GM18526 (cell line): ENCODE data around the gene PATJ.

Experiments
- POLR2A ChIP-seq: IDR thresholded peaks from 3 replicates; pipeline ENCODE4 v1.6.1; 2011; ENCODE audit not compliant: insufficient read length; ENCODE audit errors: extremely low read depth

Gene PATJ

DNA sequence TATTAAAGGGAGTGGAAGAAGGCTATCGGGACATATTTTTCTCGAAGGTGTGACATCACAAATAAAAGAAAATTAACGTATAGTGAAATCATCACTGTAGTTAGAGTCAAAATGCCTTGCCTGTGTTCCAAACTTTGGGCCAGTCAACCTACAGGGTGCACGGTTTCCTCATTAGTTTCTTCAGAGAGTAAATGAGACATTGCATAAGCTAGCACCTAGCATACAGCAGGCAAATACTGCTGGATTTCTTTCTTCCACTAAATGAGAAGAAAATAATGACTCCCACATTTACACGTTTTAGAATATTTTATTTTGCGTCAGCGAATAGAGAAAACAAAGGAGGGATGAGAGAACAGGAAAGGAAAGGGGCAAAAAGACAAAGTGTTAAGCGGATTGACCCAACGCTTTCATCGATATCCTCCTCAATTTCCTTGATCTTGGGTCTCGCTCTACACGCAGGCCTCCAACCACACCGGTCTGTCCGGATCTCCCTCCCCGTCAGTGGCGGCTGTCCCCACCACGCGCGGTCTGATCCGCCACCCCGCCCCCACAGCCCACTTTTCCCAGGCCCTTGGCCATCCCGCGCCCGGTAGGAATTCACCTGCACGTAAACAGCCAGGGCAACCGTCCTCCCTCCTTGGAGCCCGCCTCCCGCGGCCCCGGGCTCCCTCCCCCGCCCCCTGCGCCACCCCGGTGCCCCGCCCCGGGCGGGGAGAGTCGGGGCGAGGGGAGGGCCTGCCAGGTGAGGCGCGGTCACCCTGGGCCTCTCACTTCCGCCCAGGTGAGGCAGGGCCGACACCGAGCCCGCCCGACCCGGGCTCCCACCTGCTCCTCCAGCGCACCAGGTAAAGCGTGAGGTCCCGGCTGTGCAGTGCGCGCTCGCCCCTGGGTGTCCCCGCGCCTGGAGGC is at the start of gene PATJ:
Gene PATJ (plus strand): TSS at position 770 of the 909 bp plus-strand sequence. CDS start 20,413 bp downstream, outside the sequence.
- peak; percentile 34 for TF ChIP-seq POLR2A

- TF ChIP-seq POLR2A: no peak
These were observed 42.1 kb upstream of the PATJ start for GRCh38 chr1:61699911-61700851.

- no peak for TF ChIP-seq POLR2A
These were observed 33.0 kb upstream of the PATJ start for GRCh38 chr1:61708953-61709907.

GRCh38 chr1:61709908-61710289 is 32.4 kb upstream of the PATJ start:
- TF ChIP-seq POLR2A: no peak

GRCh38 chr1:61711969-61712368 is 30.3 kb upstream of the PATJ start:
- no peak for TF ChIP-seq POLR2A

DNA sequence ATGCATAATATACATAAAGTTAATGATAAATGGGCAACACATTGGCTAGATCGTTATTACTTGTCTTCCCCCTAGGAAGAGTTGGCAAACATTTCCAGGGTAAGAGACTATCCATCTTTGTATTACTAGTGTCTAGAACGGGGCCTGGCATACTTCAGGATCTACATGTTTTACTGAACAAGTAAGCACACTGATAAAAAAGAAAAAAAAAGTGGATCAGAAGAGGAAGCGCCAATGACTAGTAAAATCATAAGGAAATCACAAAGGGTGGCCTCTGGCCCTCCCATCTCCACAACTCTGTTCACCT is 17.8 kb upstream of the PATJ start:
- no peak for TF ChIP-seq POLR2A

GRCh38 chr1:61724813-61725694 is 17.2 kb upstream of the PATJ start, which contains the start of gene TM2D1:
TSS of gene TM2D1 (minus strand) at chr1:61725141. CDS start at chr1:61725120, 21 bp downstream.
- TF ChIP-seq POLR2A: peak; percentile 99

DNA sequence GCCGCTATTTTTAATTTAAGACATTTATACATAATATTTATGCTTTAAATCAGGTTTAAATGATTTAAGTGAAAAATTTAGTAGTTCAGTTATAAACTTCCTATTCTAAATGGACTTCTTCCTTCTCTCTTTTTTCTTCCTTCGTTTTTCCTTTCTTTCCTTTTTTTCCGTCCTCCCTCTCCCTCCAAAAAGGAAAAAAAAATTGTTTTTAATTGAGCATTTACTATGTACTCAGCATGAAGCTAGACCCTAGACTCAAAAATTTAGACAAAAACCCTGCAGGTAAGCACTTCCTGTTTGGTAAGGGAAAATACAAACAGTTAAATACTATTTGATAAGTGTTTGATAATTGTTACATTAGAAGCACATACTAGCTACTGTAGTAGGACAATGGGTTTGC is 14.7 kb upstream of the PATJ start:
- no peak for TF ChIP-seq POLR2A

- TF ChIP-seq POLR2A: no peak
These were observed 9.6 kb upstream of the PATJ start for GRCh38 chr1:61732726-61733125.

DNA sequence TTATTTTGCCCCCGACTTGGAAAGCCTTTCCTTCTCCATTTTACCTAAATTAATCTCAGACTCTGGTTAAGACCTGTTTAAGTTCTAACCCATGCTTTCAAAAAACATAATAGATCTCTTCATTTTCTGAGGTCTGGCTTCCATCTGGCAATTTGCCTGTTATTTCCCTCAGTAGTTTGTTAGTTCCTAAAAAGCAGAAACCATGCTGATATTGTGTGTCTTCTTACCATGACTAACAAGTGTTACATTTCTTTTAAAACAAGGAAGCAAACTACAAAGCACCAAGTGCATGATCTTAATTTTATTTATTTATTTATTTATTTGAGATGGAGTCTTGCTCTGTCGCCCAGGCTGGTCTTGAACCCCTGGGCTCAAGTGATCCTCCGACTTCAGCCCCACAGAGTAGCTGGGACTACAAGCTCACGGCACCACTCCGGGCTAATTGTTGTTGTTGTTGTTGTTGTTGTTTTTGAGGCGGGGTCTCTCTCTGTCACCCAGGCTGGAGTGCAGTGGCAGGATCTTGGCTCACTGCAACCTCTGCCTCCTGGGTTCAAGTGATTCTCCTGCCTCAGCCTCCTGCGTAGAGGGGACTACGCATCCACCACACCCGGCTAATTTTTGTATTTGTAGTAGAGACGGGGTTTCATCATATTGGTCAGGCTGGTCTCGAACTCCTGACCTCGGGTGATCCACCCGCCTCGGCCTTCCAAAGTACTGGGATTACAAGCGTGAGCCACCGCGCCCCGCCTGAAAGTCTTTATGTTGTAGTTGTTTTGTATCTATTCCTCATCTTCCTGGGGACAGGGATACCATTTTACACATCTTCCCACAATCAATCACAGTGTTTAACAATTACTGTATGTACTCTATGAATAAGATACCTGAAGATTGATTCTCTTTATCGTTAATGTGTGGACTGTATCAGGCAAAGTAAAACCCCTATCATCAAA is 1.3 kb upstream of the PATJ start:
- no peak for TF ChIP-seq POLR2A

GRCh38 chr1:61742620-61743430 is 545 bp downstream of the PATJ start:
- TF ChIP-seq POLR2A: peak; percentile 23

DNA sequence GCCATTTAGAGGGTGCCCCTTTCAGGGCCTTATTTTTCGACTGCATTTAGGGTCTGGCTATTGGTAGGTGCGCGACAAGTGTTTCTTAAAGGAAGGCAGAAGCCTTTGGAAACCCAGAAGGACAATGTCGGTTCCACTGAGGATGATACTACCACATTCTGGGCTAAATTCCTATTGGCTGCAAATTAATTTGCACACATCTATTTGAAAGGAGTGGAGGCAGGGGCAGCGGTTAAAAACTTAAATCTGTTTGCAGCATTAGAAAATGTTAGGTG is 1.1 kb downstream of the PATJ start:
- TF ChIP-seq POLR2A: no peak
